GM20000 (cell line): ENCODE data around the gene USP7.

Experiments
- DNase-seq: peaks from one replicate; pipeline ENCODE4 v3.0.0; 2012; ENCODE audit warnings: low spot score
- CTCF ChIP-seq: IDR thresholded peaks from 2 replicates; pipeline ENCODE4 v1.5.1; 2012; ENCODE audit warnings: mild to moderate bottlenecking, control low read depth; ENCODE audit errors: extremely low read depth, missing control alignments

The USP7 gene

GRCh38 chr16:8889893-8890548 is 73.7 kb downstream of the USP7 start:
- no peak for DNase-seq
- no peak for TF ChIP-seq CTCF

- TF ChIP-seq CTCF = no peak
- DNase-seq = no peak
Observed at GRCh38 chr16:8888951-8889892, 74.5 kb downstream of the USP7 start.

GRCh38 chr16:8887952-8888560 is 75.7 kb downstream of the USP7 start:
- DNase-seq = no peak

GRCh38 chr16:8887431-8887765 is 76.3 kb downstream of the USP7 start:
- no peak for DNase-seq
- TF ChIP-seq CTCF = no peak

More at GRCh38 chr16:8887952-8888560, 75.7 kb downstream of the USP7 start:
- TF ChIP-seq CTCF = no peak

GRCh38 chr16:8886593-8887430 is 76.9 kb downstream of the USP7 start:
- DNase-seq = no peak
- no peak for TF ChIP-seq CTCF

- no peak for DNase-seq
- no peak for TF ChIP-seq CTCF
Observed at GRCh38 chr16:8885674-8886592, 77.8 kb downstream of the USP7 start.
